ENCODE measurements around the gene PRR35.
"Not testable (repeated sequence)": the region's sequence is repeated elsewhere in the genome, so short reads cannot be mapped to it uniquely, and the experiment has no call there.

The PRR35 gene

DNA sequence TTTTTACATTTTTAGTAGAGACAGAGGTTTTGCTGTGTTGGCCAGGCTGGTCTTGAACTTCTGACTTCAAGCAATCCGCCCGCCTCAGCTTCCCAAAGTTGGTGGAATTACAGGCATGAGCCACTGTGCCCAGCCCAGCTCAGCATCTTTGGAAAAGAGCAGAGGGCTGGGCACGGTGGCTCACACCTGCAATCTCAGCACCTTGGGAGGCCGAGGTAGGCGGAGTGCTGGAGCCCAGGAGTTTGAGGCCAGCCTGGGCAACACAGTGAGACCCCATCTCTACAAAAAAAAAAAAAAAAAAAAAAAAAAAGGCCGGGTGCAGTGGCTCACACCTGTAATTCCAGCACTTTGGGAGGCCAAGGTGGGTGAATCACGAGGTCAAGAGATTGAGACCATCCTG, 37.5 kb downstream of the PRR35 start:
- not testable (repeated sequence) for DNase-seq

DNA sequence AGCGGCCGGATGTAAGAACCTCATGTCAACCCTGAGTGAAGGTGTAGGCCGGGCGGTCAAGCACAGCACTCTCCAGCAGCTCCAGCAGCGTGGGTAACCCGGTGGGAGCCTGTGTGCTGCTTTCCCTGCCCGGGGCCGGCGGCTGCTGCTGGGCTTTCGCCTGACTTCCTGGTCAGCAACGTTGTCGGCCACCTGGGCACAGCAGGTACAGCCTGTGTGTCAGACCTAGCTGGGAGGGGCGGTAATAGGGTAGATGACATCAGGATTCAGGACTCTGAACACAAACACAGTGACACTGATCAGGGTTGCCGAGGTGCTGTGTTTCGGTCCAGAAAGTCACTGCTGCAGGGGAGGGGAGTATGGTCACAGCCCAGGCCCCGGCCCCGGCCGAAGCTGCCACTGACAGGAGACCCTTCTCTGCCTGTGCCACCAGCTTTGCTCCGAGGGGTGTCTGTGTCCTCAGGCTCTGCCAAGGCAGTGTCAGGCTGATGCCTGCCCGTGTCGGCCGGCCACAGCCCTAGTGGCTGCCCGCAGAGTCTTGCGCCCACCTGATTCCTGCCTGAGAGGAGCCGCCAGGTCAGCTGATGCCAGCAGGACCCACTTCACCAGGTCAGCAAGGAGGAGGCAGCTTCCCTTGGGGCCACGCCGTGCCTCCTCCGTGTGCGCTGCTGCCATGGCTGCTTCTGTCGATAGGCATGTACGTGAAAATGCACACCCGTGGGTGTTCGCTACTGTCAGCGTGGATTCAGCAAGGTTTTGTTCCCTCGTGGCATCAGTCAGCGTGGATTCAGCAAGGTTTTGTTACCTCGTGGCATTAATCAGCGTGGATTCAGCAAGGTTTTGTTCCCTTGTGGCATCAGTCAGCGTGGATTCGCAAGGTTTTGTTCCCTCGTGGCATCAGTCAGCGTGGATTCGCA, 38.9 kb downstream of the PRR35 start:
- DNase-seq: no peak

DNA sequence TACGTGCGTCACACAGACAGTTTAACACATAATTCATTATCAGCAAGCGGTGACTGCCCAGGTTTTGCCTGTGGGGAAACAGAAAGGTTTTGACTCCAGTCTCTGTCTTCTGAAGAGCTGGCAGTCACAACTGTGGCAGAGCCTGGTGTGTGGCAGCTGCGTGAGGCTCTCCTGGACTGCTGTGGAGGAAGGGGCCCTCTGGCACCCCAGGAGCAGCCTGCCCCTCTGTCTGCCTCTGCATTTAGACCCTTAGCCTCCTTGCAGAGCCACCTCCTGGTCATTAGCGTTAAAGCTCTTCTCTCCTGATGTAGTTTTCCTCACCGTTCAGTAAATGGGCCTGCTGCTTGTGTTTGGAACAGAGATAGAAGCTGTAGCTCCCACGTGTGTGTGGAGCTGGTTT, 40.6 kb downstream of the PRR35 start:
- DNase-seq: no peak

DNA sequence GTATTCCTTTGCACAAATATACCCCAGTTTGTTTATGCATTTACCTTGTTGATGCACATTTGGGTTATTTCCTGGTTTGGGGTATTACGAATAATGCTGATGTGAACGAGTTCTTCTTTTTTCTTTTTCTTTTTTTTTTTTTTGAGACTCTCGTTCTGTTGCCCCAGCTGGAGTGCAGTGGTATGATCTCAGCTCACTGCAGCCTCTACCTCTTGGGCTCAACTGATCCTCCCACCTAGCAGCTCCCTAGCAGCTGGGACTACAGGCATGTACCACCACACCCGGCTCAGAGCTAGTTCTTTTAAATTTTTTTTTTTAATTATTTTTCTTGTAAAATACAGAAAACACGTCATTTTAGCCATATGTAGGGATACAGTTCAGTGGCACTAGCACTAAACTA, 43.7 kb downstream of the PRR35 start:
- DNase-seq: no peak

DNA sequence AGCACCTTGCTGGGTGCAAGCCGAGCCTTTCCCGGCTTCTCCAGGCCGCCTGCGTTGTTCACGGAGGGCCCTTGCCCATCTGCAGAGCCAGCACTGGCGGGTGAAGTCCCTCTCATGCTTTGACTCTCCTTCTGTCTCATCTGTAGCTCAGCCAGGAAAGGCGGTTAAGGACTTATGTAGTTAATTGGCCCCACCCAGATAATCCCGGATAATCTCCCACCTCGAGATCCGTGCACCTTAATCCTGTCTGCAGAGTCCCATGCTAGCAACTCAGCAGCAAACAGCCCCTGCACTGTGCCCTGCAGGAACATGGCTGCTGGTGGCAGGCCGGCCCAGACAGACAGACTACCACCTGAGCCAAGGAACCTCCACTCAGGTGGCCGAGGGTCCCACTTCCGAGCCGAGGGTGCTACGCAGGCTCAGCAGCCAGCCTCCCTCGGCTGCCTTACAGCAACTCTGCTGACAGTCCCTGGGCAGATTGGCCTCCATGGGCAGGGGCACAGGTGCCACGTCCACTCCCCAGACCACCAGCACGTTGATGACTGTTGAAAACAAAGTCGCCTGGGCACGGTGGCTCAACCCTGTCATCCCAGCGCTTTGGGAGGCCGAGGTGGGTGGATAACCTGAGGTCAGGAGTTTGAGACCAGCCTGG, 46.6 kb downstream of the PRR35 start:
- no peak for DNase-seq

DNA sequence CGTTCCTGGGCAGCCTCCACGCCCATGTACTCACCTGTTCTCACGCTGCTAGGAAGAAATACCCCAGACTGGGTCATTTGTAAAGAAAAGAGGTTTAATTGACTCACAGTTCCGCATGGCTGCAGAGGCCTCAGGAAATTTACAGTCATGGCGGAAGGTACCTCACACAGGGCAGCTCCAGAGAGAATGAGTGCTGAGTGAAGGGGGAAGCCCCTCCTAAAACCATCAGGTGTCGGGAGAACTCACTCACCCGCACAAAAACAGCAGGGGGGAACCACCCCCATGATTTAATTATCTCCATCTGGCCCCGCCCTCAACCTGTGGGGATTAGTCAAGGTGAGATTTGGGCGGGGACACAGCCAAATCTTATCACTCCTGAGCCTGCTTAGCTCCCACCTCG, 47.8 kb downstream of the PRR35 start:
- no peak for DNase-seq

DNA sequence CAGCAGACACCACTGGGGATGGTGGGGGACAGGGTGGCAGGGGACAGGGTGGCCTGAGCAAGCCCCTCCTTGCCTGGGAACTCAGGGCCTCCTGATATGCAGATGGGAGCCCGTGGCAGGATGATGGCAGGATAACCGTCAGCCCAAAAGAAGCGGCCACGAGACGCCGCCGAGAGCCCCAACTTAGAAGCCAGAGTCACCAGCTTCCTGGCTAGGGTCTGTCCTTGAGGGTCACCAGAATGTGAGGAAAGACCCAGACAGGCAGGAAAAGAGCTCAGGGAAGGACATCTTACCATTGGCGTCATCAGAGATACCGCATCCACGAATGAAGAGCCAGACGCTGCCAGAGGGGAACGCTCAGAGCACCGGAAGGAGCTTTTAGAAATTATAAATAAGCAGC, 49.1 kb downstream of the PRR35 start:
- DNase-seq: no peak

DNA sequence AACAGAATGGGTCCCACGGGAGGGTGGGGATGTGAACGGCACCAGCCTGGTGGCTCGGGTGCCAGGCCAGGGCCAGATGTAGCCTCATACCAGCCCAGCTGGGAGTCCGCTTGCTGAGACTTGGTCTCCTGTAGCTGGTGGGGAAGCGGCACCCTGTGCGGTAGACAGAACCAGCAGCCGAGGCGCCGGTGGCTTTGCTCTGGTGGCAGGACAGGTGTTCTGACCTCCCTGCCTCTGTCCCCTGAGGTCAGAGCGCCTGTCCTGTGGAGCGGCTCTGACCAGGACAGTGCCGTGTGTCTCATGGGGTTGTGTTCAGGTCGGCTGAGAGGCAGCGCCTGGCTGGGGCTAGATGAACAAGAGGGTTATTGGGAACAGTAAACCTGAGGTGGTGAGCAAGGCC, 49.8 kb downstream of the PRR35 start:
- DNase-seq: no peak

DNA sequence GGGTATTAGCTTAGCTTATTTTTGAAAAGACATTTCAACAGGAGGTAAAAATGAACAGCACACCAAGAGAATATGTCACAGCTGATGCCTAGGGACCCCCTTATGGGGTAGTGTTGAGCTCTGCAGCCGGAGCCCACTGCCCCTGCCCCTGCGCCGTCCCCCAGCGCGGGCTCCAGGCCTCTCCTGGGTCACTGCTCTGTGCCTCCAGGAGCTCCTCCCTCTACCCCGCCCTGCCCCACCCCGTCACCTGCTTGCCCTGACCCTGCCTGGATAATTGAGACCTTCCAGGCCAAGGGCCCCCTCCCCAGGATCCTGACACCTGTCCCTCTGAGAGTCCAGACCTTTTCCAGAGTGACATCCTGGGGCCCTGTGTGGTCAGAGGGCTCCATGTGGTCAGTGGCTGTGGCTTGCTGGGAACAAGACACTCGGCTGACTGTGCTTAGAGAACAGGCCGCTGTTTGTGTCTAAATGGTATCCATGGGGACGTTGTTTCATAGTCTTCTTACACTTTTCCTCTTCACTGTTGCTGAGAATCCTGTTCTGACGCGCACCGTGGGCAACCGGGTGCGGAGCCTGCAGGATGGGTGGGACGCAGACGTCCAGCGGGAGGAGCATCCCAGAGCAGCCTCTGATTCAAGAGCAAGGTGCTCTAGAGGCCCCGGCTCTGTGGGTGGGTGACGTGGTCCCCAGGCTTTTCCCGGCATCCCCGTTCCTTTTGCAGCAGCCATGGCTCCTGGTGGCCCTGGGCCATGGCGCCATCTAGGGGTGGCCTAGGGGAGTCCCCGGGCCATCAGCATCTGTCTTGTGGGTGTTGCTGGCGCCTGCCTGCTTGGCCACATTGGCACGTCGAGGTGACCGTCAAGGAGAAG, 50.6 kb downstream of the PRR35 start:
- no peak for DNase-seq

DNA sequence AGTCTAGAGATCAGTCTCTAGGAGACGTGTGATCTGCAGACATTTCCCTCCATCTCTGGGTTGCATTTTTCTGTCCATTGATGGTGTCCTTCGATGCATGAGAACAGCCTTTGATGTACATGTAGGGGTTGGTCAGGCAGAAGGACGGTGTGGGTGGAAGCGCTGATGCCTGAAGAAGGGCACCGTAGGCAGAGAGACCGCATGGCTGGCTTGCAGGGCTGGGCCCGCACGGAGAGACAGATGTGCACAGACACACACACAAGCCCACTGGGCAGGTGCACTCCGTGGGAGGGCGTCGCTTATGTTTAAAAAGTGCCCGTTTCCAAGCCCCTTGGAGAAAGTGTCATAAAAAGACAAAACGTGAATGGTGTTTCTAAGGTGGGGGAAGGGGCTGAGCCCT, 54.9 kb downstream of the PRR35 start:
- no peak for DNase-seq

Data from 8988T (cell line).